Hepatocyte (in vitro differentiated cells): ENCODE results near the gene TYROBP.
"Not testable (repeated sequence)": the region's sequence is repeated elsewhere in the genome, so short reads cannot be mapped to it uniquely, and the experiment has no call there.

ENCODE experiments used
- EZH2 ChIP-seq: fragments of 200-600 bp; sonication (generic); IDR thresholded peaks from 2 replicates; pipeline ENCODE4 v1.6.1; 2016; ENCODE audit warnings: antibody characterized with exemption, mild to moderate bottlenecking, borderline replicate concordance
- EZH2phosphoT487 ChIP-seq: fragments of 200-600 bp; sonication (generic); IDR thresholded peaks from one replicate; pipeline ENCODE4 v1.6.1; 2018; ENCODE audit warnings: antibody characterized with exemption, mild to moderate bottlenecking, low read depth, moderate library complexity; ENCODE audit not compliant: unreplicated experiment, severe bottlenecking
- TF ChIP-seq, protein P1 (sequence below): fragments of 200-600 bp; sonication (generic); IDR thresholded peaks from 2 replicates; pipeline ENCODE4 v1.5.1; 2016; ENCODE audit warnings: antibody characterized with exemption, mild to moderate bottlenecking; ENCODE audit not compliant: poor library complexity

DNA sequence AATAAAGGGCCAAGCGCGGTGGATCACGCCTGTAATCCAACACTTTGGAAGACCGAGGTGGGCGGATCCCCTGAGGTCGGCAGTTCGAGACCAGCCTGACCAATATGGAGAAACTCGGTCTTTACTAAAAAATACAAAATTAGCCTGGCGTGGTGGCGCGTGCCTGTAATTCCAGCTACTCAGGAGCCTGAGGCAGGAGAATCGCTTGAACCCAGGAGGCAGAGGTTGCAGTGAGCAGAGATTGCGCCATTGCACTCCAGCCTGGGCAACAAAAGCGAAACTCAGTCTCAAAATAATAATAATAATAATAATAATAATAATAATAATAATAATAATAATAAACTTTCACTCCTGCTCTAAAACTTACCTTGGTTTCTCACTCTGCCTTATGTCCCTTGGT is 2.3 kb upstream of the TYROBP start:
- TF ChIP-seq EZH2phosphoT487, EZH2: not testable (repeated sequence)
- TF ChIP-seq, protein P1, sequence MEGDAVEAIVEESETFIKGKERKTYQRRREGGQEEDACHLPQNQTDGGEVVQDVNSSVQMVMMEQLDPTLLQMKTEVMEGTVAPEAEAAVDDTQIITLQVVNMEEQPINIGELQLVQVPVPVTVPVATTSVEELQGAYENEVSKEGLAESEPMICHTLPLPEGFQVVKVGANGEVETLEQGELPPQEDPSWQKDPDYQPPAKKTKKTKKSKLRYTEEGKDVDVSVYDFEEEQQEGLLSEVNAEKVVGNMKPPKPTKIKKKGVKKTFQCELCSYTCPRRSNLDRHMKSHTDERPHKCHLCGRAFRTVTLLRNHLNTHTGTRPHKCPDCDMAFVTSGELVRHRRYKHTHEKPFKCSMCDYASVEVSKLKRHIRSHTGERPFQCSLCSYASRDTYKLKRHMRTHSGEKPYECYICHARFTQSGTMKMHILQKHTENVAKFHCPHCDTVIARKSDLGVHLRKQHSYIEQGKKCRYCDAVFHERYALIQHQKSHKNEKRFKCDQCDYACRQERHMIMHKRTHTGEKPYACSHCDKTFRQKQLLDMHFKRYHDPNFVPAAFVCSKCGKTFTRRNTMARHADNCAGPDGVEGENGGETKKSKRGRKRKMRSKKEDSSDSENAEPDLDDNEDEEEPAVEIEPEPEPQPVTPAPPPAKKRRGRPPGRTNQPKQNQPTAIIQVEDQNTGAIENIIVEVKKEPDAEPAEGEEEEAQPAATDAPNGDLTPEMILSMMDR = not testable (repeated sequence)
